Panc1 (cell line): ENCODE data around the gene ENTREP3. TPM values are rescaled to one million over a fixed set of nuclear protein-coding genes. Genes with fewer than 3 reads are reported as not detected.
A peak's percentile ranks its signal among the peaks of the same experiment; 100 is the strongest.

Source experiments
- ATAC-seq: fragments of 200-7000 bp; cut with Tn5 transposase; 2 replicates; pipeline ENCODE4 v1.9.1; 2020; ENCODE audit warnings: mild to moderate bottlenecking, moderate library complexity
- BruUV-seq: library from RNA; stranded (reverse); fragments of 400-500 nt; replicated peaks from 2 replicates; lab custom pipeline; 2021; lab: Mats Ljungman, UMichigan
- CTCF ChIA-PET: fragments of 300-600 bp; sonication (Branson Sonifier 250); formaldehyde crosslinking; loops from one replicate; lab custom pipeline; 2022; ENCODE audit warnings: antibody characterized with exemption; lab: Charles Lee
- POLR2A ChIA-PET: fragments of 300-600 bp; sonication (Branson Sonifier 250); formaldehyde crosslinking; loops from one replicate; lab custom pipeline; 2022; ENCODE audit warnings: antibody characterized with exemption; lab: Charles Lee
- DNase-seq: peaks from one replicate; pipeline ENCODE4 v3.0.0-alpha.2; 2010; ENCODE audit warnings: low read depth, low spot score
- H3K27ac ChIP-seq: 2 replicates; pipeline ENCODE4 v1.5.1; 2011; ENCODE audit warnings: mild to moderate bottlenecking, low read length, inconsistent platforms
- H3K27me3 ChIP-seq: fragments of 200-500 bp; sonication (Bioruptor generic); 2 replicates; pipeline ENCODE4 v1.6.0; 2014; ENCODE audit warnings: low read length, inconsistent platforms; ENCODE audit not compliant: control insufficient read depth, insufficient read depth
- H3K36me3 ChIP-seq: fragments of 200-500 bp; sonication (Bioruptor generic); 2 replicates; pipeline ENCODE4 v1.5.1; 2014; ENCODE audit warnings: inconsistent platforms, mild to moderate bottlenecking, low read length, moderate library complexity; ENCODE audit not compliant: control insufficient read depth, insufficient read depth
- H3K4me1 ChIP-seq: 2 replicates; pipeline ENCODE4 v1.5.1; 2011; ENCODE audit warnings: inconsistent platforms, mild to moderate bottlenecking, low read length, moderate library complexity; ENCODE audit not compliant: control insufficient read depth, insufficient read depth
- H3K4me3 ChIP-seq, 2 experiments: 2 replicates each; pipeline ENCODE4 v1.5.1; 2011 to 2012; ENCODE audit warnings: low read depth in 2 of 2, low read length in 2 of 2, mild to moderate bottlenecking in 2 of 2, inconsistent platforms in 1 of 2, moderate library complexity in 1 of 2
- H3K9me3 ChIP-seq: fragments of 200-500 bp; sonication (Bioruptor generic); 2 replicates; pipeline ENCODE4 v1.5.1; 2014; ENCODE audit warnings: low read depth, mild to moderate bottlenecking, inconsistent platforms, low read length, moderate library complexity; ENCODE audit not compliant: control insufficient read depth, insufficient read depth
- POLR2AphosphoS5 ChIP-seq: IDR thresholded peaks from 2 replicates; pipeline ENCODE4 v1.6.1; 2012; ENCODE audit warnings: mild to moderate bottlenecking, low read depth, low read length, moderate library complexity
- SIN3A ChIP-seq: IDR thresholded peaks from 2 replicates; pipeline ENCODE4 v1.6.1; 2012; ENCODE audit warnings: low read depth, mild to moderate bottlenecking, low read length, moderate library complexity, borderline replicate concordance; ENCODE audit not compliant: insufficient read depth
- TCF7L2 ChIP-seq: IDR thresholded peaks from 2 replicates; pipeline ENCODE4 v1.6.1; 2011; ENCODE audit warnings: mild to moderate bottlenecking, low read depth, low read length, inconsistent platforms
- in situ Hi-C: cut with HindIII; loops from 2 replicates; pipeline ENCODE4 v1.10.0; 2016; ENCODE audit warnings: low sequenced_read_pairs, low pct_unique_long_range_greater_than_20kb
- intact Hi-C: fragments of 100-400 bp; cut with micrococcal nuclease; formaldehyde crosslinking; loops from one replicate; pipeline ENCODE4 v1.10.0; 2022; ENCODE audit not compliant: unreplicated experiment
- total RNA-seq: library from RNA; stranded (reverse); gene quantifications from one replicate; pipeline ENCODE4 v1.2.1, GENCODE V29; 2021; ENCODE audit not compliant: unreplicated experiment
- TF ChIP-seq, protein P1 (sequence below): fragments of 450-650 bp; IDR thresholded peaks from 2 replicates; pipeline ENCODE4 v1.5.1; 2017; ENCODE audit warnings: mild to moderate bottlenecking
- TF ChIP-seq, protein P2 (sequence below), 2 experiments: IDR thresholded peaks; 2 replicates each; pipeline ENCODE4 v1.6.1; 2011 to 2012; ENCODE audit warnings: low read depth in 2 of 2, control low read depth in 1 of 2, low read length in 1 of 2, mild to moderate bottlenecking in 1 of 2, moderate library complexity in 1 of 2; ENCODE audit not compliant: insufficient read depth in 1 of 2

Gene ENTREP3
- total RNA-seq, 1 experiment from 2014 or later: 94.7 TPM

GRCh38 chr1:155250633-155251449 lies 4.4 kb downstream of the ENTREP3 start:
- H3K9me3 ChIP-seq: no peaks in the 10 kb centered on the region
- peak overlapping the region; percentile 9; the same call in 1 of the 2 replicates for H3K27ac ChIP-seq
- peaks cover 3% of the 10 kb centered on the region; the same call in 1 of the 2 replicates for H3K36me3 ChIP-seq
- POLR2A ChIA-PET: interaction anchor here (0.5 to 1.2 kb wide), 3 partner anchors 66 to 178 kb away, joined by 3 to 13 read pairs (median 3); no protein-coding TSS in a partner anchor
- CTCF ChIA-PET: interaction anchor here (0.6 to 3.9 kb wide), 12 partner anchors 9 to 348 kb away, joined by 3 to 34 read pairs (median 4); partner anchors contain the start of genes CLK2, FDPS and RUSC1
- TF ChIP-seq POLR2AphosphoS5 (peak; percentile 24; the same call in 1 of the 2 replicates), SIN3A (no peak), TCF7L2 (peak; percentile 67)
- TF ChIP-seq, protein P1, sequence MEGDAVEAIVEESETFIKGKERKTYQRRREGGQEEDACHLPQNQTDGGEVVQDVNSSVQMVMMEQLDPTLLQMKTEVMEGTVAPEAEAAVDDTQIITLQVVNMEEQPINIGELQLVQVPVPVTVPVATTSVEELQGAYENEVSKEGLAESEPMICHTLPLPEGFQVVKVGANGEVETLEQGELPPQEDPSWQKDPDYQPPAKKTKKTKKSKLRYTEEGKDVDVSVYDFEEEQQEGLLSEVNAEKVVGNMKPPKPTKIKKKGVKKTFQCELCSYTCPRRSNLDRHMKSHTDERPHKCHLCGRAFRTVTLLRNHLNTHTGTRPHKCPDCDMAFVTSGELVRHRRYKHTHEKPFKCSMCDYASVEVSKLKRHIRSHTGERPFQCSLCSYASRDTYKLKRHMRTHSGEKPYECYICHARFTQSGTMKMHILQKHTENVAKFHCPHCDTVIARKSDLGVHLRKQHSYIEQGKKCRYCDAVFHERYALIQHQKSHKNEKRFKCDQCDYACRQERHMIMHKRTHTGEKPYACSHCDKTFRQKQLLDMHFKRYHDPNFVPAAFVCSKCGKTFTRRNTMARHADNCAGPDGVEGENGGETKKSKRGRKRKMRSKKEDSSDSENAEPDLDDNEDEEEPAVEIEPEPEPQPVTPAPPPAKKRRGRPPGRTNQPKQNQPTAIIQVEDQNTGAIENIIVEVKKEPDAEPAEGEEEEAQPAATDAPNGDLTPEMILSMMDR: peak; percentile 100
- H3K27me3 ChIP-seq: no peaks in the 10 kb centered on the region
- H3K4me3 ChIP-seq: no peak overlapping the region
- H3K4me1 ChIP-seq: peaks cover 7% of the 10 kb centered on the region
- DNase-seq: no peak
- intact Hi-C loops (no loop called here), in situ Hi-C loops (no loop called here)
- BruUV-seq: no TSS peak
- peak; percentile 89 for ATAC-seq

DNA sequence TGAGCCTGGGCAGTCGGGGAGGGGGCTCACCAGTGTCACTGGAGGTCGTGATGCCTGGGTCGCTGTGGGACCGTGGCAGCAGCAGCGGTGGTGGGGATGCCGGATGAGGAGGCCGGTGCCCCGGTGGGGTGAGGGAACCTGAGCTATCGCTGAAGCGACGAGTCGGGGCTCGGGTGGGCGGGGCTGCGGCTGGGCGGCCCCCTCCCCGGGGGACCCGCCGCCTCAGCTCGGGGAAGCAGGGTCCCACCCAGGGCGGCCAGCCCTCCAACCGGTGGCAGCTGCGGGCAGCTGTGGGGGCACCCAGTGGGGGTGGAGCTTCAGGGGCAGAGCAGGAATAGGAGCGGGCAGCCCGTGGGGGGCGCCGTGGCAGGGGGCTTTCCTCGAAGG lies 5.0 kb downstream of the ENTREP3 start:
- no peak for ATAC-seq

More for the DNA sequence above, 5.0 kb downstream of the ENTREP3 start:
- CTCF ChIA-PET: interaction anchor here (0.6 to 3.9 kb wide), 10 partner anchors 8 to 1303 kb away, joined by 3 to 34 read pairs (median 4); partner anchors contain the start of genes CLK2, DENND4B and FDPS
- POLR2A ChIA-PET: interaction anchor here (0.5 to 0.8 kb wide), 2 partner anchors 84 to 177 kb away, joined by 3 to 13 read pairs; no protein-coding TSS in a partner anchor
- H3K36me3 ChIP-seq: peaks cover 3% of the 10 kb centered on the region; the same call in 1 of the 2 replicates
- TF ChIP-seq, protein P2, sequence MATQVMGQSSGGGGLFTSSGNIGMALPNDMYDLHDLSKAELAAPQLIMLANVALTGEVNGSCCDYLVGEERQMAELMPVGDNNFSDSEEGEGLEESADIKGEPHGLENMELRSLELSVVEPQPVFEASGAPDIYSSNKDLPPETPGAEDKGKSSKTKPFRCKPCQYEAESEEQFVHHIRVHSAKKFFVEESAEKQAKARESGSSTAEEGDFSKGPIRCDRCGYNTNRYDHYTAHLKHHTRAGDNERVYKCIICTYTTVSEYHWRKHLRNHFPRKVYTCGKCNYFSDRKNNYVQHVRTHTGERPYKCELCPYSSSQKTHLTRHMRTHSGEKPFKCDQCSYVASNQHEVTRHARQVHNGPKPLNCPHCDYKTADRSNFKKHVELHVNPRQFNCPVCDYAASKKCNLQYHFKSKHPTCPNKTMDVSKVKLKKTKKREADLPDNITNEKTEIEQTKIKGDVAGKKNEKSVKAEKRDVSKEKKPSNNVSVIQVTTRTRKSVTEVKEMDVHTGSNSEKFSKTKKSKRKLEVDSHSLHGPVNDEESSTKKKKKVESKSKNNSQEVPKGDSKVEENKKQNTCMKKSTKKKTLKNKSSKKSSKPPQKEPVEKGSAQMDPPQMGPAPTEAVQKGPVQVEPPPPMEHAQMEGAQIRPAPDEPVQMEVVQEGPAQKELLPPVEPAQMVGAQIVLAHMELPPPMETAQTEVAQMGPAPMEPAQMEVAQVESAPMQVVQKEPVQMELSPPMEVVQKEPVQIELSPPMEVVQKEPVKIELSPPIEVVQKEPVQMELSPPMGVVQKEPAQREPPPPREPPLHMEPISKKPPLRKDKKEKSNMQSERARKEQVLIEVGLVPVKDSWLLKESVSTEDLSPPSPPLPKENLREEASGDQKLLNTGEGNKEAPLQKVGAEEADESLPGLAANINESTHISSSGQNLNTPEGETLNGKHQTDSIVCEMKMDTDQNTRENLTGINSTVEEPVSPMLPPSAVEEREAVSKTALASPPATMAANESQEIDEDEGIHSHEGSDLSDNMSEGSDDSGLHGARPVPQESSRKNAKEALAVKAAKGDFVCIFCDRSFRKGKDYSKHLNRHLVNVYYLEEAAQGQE (IDR thresholded peaks at IDR 0.05; ENCODE audit: insufficient read depth in 1 of 2, low read depth in 2 of 2, low read length in 1 of 2): no peak
- no peak for TF ChIP-seq POLR2AphosphoS5
- TF ChIP-seq, protein P1: no peak
- no peak for TF ChIP-seq SIN3A
- no peak for TF ChIP-seq TCF7L2
- intact Hi-C loops (no loop called here), in situ Hi-C loops (no loop called here)
- H3K27ac ChIP-seq: no peak overlapping the region
- peaks cover 6% of the 10 kb centered on the region; the same call in 1 of the 2 replicates for H3K4me1 ChIP-seq
- H3K4me3 ChIP-seq: no peak overlapping the region
- no TSS peak for BruUV-seq
- no peaks in the 10 kb centered on the region for H3K9me3 ChIP-seq
- no peaks in the 10 kb centered on the region for H3K27me3 ChIP-seq
- no peak for DNase-seq
